ACHN (cell line): ENCODE measurements around the gene MCF2L.

Experiments
- DNase-seq: peaks from one replicate; pipeline ENCODE4 v3.0.0-alpha.2; 2015
- in situ Hi-C: cut with HindIII; loops from 2 replicates; pipeline ENCODE4 v1.10.0; 2017; ENCODE audit warnings: low sequenced_read_pairs, low pct_ligation_motif_present, low pct_unique_long_range_greater_than_20kb

The MCF2L gene

DNA sequence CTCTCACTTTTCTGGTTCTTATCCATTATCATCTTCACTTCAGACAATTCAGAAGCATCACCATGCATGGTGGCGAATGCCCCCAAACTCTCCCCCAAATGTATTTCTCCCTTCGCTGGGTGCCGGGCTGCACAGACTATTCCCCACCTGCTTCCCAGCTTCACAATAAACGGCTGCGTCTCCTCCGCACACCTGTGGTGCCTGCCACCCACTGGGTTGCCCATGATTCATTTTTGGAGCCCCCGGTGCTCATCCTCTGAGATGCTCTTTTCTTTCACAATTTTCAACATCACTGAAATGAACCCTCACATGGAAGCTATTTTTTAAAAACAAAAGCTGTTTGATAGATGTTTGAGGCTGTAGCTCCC is 150.8 kb downstream of the MCF2L start:
- in situ Hi-C loops: no loop called here
- no peak for DNase-seq

DNA sequence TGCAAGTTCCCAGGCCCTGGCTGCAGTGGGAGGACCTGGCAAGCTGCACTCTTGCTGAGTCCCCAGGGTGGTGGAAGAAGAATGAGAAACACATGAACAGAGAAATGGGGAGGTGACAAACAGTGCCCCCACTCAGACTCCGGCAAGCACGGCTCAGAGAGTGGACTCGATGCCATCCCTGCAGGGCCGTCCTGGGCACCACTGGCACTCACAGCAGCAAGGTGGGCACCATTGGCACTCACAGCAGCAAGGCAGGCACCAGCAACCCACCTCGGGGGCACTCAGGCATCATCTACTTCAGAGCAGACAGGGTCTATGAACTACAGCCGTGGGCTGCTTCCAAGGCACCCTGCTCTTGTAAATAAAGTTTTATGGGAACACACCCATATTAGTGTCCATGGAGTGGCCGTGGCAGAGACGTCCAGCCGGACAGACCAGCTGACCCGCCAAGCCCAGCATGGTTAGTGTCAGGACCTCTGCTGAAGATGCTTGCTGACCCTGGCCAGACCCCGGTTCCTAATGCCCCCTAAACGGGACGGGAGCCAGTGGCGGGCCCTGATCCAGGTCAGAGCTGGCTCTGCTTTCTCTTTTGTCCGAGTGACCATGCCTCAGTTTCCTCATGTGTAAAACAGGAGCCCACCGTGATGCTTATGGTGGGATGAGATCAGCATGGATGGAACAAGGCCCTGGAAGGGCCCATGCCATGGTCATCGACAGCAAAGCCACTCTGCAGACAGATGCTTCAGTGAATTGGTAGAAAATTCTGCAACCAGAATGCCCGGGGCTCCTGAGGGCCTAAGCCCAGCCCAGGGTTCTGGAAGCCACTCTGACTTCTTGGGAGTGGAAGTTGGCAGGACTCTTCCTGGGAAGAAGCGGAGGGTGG is 151.5 kb downstream of the MCF2L start:
- in situ Hi-C loops: no loop called here
- DNase-seq: no peak

DNA sequence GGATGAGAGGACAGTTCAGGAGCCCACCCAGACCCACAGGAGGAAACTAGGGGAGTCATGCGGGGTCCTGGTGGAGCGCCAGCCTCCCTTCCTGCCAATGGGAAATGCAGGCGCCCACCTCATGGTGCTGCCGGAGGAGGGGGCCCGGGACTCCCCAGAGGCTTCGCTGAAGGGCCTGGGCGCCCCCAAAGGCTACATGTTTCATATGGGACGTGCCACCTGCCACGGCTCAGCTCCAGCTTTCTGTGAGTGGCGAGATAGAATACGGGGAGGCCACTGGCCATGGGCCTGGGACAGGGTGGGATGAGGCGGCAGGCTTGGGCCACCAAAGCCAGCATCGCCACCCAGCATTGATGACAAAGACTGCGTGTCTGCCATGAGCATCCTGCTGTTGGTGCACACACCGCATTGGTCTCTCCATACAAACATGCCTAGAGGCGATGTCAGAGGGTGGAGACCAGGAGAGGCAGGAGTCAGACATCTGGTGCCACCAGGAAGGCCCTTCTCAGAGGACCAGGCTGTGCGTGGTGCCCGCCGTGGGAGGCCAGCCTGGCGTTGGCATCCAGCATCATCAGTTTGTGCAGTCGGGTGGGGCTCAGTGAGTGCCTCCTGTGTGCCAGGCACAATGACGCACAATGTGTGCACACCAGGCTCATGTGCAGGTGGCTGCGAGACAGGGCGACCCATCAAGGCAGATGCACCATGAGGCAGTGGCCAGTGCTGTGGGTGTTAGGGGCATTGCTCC is 152.3 kb downstream of the MCF2L start:
- in situ Hi-C loops: no loop called here
- DNase-seq: no peak

DNA sequence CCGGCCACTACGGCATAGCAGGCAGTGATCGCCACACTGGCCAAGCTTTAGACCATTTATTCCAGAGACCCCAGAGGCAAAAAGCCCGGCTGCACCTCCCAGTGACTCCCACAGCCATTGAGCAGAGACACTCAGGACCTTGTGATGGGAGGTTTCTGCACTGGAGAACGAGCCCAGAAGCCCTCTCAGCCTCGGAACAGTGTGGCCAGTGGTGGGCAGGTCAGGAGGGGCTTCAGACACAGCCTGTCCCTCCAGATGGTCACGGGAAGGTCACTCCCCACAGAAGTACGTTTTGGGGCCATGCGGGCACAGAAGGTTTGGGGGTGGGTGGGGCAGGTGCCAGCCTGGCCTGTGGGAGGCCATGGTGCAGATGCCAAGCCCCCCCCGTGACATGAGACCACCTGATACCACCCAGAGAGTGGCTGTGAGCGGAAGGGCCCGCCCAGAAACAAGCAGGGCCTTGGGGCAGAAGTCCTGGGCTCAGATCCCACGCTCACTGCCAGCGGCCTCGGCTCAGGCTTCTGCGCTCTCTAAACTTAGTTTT is 153.0 kb downstream of the MCF2L start:
- no peak for DNase-seq
- in situ Hi-C loops: no loop called here

DNA sequence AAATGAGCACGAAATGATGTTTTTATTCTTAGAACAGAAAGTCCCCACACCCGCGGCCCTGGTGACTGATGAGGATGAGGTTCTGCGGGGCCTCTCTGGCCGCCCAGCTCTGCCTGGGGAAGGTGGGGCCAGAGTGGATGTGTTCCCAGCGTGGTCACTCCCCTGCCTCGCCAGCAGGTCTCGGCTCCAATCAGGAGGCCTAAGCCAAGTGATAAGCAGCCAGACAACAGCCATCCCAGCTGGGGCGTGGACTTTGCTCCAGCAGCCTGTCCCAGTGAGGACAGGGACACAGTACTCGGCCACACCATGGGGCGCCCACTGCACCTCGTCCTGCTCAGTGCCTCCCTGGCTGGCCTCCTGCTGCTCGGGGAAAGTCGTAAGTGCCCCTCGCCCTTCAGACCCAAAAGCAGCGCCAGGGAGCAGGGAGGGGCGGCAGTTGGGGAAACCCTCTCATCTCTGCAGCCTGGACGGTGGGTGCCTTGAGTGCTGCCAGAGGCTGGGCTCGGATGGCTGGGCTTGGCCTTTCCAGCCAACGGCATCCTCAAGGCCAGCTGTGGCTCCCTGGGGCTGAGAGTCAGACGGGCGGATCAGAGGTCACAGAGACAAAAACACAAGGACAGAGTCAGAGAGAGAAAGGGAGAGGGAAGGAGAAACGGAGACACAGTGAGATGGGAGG is 153.7 kb downstream of the MCF2L start, which contains the start of gene F10:
Gene F10, plus strand, starts transcription at position 250 of the 676 bp plus-strand sequence. Its CDS starts 57 bp downstream, at position 307.
- in situ Hi-C loops: no loop called here
- no peak for DNase-seq

DNA sequence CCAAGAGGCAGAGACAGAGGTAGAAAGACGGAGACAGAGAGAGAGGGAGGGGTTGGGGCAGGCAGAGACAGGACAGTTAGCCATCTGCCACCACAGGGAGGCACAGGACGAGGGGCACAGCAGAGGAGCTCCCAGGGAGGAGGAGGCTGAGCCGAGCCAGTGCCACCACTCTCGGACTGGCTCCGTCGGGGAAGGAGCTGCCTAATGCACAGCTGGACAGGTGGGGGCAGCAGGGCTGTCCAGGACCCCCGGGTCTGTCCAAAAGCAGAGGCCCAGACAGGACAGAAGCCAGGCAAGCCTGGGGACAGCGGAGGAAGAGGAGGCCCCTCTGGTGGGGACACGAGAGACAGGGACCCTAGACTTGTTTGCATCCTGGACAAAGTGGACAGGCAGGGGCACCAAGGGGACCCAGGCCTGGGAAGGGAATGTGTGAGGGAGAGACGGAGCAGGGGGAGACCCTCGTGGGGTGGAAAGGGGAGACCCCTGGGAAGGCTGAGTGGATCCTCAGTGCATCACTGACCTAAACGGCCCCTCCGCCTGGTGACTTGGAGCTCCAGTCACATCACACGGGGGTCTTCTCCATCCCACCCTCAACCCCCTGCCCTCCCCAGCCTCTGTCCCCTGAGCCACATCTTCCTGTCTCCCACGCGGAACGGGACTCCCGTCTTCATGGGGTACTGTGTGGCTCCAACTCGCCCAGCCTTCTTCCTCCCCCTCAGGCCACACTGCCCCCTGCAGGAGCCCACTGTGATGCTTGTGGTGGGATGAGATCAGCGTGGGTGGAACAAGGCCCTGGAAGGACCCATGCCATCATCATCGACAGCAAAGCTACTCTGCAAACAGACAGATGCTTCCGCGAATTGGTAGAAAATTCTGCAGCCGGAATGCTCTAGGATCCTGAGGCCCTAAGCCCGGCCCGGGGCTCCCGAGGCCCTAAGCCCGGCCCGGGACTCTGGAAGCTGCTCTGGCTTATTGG is 154.5 kb downstream of the MCF2L start:
- in situ Hi-C loops: no loop called here
- peak; percentile 15 for DNase-seq

DNA sequence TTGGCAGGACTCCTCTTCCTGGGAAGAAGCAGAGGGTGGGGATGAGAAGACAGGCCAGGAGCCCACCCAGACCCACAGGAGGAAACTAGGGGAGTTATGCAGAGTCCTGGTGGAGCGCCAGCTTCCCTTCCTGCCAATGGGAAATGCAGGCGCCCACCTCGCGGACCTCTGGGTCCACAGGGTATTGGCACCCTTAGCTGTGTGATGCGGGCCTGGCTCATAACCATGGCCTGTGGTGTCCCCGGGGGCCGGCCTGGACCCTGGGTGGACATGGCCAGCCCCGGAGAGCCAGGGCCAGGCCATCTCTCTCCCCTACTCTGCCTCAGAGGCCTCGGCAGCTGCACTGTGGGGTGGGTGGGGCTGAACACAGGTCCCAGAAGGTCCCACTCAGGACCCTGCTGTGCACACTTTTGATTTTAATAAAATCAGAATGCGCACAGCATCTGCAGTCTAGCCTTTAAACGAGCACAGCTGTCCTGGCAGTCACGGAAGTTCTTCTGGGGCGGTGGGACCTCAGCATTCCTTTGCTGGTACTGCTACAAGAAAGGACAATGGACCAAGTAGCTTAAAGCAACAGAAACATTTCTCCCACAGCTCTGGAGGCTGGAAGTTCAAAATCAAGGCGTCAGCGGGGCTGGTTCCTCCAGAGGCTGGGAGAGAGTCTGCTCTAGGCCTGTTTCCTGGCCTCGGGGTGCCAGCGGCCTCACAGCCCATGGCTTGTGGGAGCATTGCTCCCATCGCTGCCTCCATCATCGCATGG is 155.4 kb downstream of the MCF2L start:
- DNase-seq: no peak

DNA sequence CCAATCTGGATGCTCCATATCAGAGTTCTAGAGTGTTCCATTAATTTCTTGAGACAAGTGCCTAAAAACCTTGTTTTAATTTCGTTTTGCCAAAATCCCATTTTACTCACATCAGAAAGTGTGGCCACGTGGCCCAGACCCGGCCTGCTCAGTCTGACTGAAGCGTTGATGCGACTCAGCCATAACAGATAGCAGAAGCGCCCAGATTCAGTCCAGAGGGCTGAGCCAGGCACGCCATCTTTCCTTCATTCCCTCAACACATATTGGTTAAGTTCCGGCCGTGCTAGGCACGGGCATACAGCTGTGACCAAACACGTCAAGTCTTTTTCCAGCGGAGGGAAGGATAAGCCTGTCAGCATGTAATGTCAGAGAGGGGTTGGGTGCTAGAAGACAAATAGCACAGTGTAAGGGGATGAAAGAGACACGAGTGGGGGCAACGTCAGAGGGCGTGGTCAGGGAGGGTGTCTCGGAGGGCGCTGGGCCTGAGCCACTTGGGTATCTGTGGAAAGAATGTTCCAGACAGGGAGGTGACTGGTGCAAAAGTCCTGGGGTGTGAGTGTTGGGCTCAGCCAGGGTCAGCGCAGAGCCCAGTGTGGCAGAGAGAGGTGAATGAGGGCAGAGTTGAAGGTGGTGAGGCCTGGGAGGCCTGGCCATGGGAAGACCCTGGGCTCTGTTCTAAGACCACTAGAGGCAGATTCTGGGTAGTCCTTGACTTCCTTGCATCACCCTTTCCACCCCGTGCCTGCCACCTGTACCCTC is 156.7 kb downstream of the MCF2L start:
- DNase-seq: no peak
- in situ Hi-C loops: no loop called here

More for the DNA sequence above, 155.4 kb downstream of the MCF2L start:
- in situ Hi-C loops: no loop called here

DNA sequence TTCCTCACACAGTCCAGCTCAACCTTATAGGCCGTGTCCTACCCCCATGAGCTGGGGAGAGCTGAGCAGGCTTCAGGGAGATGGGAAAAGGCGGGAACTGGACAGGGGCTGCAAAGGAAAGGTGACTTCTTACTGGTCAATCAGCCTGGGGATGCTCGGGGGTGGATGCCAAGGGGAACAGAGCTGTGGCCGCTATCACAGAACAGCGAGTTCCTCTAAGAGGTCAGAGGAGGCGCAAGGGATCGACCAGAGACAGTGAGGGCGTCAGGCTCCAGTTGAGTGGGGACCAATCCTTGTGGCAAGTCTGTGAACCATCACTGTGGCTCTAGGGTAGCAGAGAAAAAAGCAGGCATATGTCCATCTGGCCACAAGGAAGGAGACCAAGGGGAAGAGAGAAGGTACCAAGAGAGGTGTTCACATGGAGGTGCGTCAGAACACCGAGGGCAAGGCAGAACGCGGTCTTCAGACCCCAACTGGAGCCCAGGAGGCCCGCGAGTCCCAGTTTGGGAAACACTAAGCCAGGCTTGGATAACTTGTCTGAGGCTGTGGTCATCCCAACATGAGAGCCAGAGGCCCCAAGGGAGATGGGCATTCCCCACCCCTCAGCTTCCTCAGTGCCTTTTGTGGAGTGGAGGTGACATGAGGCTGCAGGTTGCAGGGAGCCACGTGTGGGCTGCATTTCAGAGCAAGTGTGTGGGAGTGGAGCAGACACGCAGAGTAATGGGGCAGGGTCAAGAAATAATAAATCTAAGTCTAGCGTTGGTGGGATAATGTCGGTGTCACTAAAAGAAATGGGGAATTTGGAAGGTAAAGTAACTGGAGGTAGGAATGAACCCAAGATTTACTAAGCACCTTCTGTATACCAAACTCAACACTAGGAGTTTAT is 157.5 kb downstream of the MCF2L start:
- no peak for DNase-seq
- in situ Hi-C loops: no loop called here

DNA sequence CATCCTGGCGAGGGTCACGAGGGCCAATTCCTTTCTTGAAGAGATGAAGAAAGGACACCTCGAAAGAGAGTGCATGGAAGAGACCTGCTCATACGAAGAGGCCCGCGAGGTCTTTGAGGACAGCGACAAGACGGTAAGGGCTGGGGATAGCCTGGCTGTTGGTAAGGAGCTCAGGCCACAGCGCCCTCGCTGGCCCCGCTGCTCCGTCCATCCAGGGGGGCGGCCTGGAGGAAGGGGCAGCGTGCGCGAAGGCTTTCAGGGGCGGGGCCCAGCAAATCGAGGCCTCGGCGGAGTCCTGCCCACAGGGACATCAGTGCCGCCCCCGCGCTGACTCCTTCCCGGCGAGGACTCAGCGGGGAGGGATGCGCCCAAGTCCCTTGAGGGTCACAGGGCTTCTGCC is 160.5 kb downstream of the MCF2L start:
- no peak for DNase-seq
- in situ Hi-C loops: no loop called here

DNA sequence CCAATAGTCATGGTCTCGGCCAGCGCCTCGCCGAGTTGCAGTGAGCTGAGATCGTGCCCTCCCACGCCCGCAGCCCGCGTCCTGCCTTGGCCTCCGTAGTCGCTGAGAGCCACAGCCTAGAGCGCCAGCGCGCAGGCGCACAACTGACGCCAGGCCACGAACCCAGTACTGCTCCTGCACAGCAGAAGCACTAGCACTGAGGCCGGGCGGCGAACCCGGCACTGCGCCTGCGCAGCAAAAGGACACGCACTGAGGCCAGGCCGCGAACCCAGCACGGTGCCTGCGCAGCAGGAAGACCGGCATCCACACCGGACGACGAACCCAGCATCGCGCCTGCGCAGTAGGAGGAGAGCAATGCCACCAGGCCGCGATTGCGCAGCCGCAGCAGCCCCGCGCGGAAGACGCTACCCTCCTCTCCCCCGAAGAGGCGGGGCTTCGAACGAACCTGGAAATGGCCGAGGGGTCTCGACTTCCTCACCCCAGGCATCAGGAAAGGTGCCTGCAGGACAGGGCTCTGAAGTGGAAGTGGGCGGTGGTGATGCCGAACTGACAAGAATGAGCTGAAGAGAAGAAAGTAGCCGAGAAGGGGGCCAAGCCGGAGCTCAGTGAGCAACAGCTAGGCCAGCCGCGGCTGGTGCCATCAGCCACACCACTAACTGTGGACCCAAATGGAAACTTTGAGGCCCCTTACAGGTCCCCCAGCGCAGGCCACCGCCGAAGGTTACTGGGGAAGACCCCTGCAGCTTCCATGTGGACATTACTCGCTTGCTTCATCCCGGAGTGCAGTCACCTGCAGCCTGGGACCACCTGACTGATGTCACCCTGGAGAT is 161.1 kb downstream of the MCF2L start:
- in situ Hi-C loops: no loop called here
- DNase-seq: no peak

DNA sequence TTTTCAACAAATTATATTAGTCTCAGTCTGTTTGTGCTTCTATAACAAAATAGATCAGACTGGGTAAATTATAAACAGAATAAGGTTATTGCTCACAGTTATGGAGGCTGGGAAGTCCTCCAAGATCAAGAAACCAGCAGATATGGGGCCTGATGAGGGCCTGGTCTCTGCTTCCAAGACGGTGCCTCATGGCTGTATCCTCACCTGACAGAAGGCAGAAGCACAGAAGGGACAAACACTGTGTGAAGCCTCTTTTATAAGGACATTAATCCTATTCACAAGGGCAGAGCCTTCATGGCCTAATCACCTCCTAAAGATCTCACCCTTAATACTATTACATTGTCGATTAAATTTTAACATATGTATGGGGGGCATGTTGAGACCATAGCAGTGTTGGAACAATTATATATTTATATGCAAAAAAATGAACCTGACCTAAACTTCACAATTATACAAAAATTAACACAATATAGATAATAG is 166.3 kb downstream of the MCF2L start:
- no peak for DNase-seq
- in situ Hi-C loops: no loop called here

DNA sequence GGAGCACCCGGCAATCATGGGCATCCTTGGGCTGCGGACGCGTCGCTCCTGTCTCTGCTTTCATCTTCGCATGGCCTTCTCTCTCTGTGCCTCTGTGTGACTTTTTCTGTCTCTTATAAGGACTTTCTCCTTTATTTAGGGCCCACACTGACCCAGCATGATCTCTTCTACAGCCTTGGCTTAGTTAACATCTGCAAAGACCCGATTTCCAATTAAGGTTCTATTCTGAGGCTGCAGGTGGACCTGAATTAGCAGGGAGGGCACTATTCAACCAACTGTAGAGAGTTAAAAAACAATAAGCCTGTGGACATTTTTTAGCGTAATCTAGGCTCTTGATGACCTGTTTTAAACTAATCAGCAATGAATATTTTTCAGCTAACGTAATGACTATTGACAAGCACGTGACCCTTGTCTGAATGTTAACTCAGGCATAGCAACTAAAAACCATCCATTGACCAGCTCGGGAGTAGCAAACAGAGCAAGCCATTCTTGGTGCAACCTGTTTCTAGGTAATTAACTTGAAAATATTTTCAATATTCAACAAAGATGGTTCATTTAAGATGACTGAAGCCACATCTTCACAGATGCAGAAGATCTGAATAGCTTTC is 168.8 kb downstream of the MCF2L start:
- in situ Hi-C loops: no loop called here
- DNase-seq: no peak

DNA sequence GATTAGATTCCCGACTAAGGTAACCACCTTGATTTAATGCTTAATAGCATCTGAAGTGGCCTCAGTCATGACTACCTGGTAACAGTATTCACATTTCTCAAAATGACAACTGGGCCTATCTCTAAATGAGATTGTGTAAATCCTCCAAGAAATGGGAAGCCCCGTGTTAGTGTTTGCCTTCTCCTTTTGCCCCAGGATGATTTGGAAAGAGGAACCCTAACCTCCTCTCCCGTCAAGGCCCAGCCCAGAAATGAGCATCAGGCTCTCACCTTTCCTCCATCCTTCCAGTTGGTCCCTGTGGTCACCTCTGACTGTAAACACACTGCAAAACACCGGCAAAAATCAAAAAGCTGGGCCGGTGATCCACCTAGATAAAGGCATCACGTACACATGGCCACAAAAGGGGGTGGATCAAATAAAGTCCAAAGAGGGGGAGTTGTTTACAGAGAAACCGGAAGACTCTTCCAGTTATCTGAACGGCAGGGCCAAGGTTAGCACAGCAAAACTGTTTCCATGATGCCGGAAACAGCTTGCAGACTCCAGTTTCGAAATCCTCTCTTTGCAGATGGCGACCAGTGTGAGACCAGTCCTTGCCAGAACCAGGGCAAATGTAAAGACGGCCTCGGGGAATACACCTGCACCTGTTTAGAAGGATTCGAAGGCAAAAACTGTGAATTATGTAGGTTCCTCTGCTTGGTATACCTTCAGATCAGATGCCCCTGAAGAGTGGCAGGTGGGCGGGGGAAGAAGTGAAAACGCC is 170.0 kb downstream of the MCF2L start:
- no peak for DNase-seq
- in situ Hi-C loops: no loop called here
